Daoy (cell line): Measurements from ENCODE around the gene SGPP2. TPM values are rescaled to one million over a fixed set of nuclear protein-coding genes. Genes with fewer than 3 reads are reported as not detected.
"Not testable (repeated sequence)": the region's sequence is repeated elsewhere in the genome, so short reads cannot be mapped to it uniquely, and the experiment has no call there.

ENCODE experiments used
- DNase-seq: peaks from one replicate; pipeline ENCODE4 v3.0.0-alpha.2; 2015; ENCODE audit warnings: low read depth
- total RNA-seq: library from RNA; depleted of rRNA; stranded (reverse); fragments of >200 nt; shearing (Covaris generic); gene quantifications from 2 replicates; pipeline ENCODE4 v1.2.3, GENCODE V29; 2014

The SGPP2 gene
- total RNA-seq, 1 experiment from 2014 or later, result 0.74 TPM

- DNase-seq, result peak; percentile 26
Measured at GRCh38 chr2:222427646-222428301, 3.4 kb downstream of the SGPP2 start.

DNA sequence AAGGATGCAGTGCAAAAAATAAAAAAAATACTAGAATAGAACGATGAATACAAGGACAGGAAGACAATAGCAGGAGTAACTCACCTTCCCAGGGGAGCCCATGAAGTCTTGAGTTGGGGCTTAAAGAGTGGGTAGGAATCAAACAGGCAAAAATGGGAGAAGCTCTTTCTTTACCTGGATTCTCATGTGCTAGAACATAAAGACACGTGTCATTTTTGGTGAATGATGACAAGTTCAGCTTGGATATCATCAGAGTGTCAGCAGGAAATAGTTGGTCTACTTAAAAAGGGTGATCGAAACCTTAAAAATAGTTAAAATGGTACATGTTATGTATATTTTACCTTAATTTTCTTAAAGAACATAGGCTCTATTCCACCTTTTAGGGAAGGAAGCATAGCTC lies 5.7 kb downstream of the SGPP2 start:
- no peak for DNase-seq

DNA sequence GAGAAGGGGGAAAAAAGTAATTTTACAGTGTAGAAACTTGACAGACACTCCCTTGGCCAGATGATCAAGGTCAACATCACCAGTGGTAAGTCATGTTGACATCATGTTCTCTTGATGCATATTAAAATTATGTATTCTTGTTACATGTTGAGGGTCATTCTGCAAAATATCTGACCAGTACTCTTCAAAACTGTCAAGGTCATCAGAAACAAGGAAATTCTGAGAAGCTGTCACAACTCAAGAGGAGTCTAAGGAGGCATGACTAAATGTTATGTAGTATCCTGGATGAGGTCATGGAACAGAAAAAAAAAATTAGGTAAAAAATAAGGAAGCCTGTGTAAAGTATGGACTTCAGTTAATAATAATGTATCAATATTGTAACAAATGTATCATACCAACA lies 6.3 kb downstream of the SGPP2 start:
- no peak for DNase-seq

DNA sequence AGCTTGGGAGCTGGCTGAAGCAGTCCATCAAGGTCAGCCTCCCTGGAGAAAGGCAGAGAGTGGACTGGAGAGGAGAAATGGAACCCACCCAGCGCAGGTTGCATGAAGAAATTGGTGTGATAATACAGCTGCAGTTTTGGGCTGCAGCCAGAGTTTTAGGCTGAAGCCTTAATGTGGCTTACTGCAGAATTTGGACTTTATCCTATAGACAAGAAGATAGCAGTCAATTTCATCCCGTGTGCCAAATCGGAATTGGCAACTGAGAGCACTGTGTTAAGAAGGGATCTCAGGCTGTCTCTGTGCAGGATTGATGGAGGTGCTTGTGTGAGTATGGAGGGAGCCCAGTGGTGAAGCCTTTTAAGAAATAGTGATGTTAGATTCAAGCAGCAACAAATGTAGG lies 7.5 kb downstream of the SGPP2 start:
- DNase-seq, result no peak

DNA sequence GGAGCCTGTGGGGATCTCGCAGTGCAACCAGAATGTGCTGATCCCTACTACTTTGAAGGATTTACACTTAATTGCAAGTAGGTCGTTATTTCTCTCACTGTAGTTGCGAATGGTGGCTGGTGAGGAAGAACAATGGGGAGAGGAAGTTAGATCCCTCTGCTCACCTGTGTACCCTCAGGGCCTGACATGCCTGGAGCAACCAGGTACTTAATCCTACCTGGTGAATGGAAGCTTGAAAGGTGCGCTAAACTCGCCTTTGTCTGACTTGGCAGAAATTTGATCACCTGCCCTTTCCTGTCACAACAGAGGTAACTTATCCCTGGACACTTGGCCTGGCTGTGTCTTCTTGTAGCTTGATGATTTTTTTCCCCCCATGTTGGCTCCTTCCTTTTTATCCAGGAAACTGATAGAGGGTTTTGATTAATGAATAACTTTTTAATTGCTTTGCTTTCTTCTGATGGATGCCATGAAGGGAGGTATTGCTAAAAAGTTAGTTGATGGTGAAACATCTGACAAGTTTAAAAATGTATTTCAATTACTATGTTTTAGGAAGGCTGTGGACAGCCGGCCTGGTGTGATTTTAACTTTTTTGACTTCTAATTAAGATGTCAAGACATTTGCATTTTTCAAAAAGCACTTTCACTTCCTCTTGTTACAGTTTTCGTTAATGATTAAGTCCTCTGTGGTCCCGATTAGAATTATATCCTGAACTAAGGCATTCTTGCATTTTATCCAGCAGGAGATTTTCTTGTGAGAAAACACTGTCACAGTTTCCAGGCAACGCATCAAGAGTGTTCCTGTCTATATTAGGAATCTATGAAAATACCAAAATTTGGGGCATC lies 9.2 kb downstream of the SGPP2 start:
- no peak for DNase-seq

- DNase-seq, result no peak
Measured at GRCh38 chr2:222434204-222434603, 9.9 kb downstream of the SGPP2 start.

GRCh38 chr2:222435400-222436039 lies 11.2 kb downstream of the SGPP2 start:
- not testable (repeated sequence) for DNase-seq

GRCh38 chr2:222436040-222436413 lies 11.7 kb downstream of the SGPP2 start:
- no peak for DNase-seq

DNA sequence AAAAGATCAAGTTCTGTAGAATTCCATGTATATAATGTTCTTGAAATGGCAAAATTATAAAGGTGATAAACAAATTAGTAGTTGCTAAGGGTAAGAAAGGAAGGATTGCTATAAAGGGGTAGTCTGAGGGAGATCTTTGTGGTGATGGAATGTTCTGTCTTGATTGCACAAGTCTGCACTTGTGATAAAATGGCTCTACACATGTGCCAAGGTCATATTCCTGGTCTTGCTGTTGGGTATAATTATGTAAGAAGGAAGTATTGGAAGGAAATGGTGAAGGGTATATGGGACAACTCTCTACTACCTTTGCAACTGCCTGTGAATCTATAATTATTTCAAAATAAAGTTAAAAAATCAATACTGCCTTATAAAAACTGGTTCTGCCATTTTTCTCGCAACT lies 15.3 kb downstream of the SGPP2 start:
- no peak for DNase-seq

DNA sequence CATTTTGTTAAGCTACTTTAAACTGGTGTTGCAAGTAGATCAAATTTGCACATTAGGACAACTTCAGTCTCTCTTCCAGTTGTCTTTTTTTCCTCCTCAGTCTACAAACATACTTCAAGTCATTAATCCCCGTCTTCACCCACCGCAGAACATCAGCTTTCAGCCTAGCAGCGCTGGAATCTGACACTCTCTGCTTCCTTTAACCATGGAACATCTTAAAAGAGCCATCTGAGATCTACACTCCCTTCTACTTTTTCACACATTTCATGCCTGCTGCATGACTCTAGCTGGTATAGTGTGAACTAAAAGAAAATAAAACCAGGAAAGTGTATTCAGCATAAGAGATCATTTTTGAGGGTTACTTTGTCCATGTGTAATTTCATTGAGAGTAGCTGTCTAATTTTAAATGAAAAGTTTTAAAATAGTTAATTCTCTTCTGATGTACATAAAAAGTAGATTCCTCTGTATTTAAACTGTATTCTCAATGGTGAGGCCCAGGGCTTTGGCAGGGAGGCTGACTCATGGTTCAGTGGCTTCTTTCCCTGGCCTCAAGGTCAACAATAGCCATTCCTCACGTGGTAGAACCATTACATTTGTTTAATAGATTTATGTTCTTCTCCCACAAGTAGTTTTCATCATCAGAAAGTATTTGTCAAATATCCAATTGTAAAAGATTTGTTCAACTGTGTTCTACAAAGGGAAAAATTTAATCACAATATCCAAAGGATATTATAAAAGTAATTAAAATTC lies 16.5 kb downstream of the SGPP2 start:
- peak; percentile 56 for DNase-seq

DNA sequence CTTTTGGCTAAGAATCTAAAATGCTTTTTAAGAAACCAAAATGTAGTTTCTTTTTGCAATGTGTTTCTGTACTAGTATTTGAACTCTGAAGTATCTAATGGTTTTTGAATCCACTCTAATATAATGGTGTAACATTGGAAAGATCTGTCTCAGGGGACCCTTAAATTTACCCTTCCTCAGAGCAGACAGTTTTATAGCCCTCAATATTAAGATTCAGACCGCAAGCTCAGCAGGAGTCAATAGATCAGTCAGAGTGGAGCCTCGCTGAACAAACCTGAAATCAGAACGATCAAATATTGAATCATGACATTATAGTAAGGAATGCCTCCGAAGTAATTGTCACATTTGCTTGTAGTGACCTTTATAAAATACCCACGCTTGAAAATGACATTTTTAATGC lies 18.3 kb downstream of the SGPP2 start:
- DNase-seq, result no peak

GRCh38 chr2:222445227-222445626 lies 20.9 kb downstream of the SGPP2 start:
- no peak for DNase-seq

DNA sequence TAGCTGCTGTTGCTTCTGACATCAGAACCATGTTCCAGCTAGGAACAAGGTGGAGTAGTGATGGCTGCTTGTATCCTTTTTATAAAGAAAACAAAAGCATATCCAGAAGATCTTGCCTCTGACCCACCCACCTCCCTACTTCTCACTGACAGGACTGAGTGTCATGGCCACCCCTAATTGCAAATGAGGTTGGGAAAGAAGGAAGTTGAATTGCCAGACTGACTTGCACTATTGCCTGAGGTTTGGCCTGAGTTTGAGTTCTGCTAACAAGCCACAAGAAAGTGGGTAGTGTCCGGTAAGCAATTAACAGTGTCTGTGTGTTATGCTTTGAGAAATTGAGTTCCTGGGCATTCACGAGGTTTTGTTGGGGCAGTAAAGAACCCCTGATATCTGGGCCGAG lies 22.8 kb downstream of the SGPP2 start:
- DNase-seq, result no peak

GRCh38 chr2:222448748-222449181 lies 24.4 kb downstream of the SGPP2 start:
- peak; percentile 40 for DNase-seq

- no peak for DNase-seq
Measured at GRCh38 chr2:222450021-222450420, 25.7 kb downstream of the SGPP2 start.

DNA sequence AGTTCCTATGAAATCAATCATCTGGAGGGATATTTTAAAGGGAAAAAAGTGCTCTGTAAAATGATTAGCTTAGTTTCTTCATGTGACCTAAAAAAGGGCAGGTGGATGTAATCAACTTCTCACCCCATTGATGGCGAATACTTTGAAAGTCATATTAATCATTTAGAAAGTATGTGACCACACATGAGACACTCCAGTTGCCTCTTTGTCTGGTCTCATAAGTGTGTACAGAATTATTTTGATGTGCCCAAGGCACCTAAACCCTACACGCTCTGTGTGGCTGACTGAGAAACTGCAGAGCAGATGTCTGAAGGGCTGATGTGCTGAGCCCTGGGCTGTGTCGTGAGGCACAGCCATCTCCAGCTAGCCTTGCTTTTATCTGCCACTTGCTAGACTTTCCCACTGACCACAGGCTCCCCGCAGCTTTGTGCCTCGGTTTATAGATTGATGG lies 26.9 kb downstream of the SGPP2 start:
- DNase-seq, result peak; percentile 36

- DNase-seq, result peak; percentile 37
Measured at GRCh38 chr2:222452422-222452950, 28.1 kb downstream of the SGPP2 start.

DNA sequence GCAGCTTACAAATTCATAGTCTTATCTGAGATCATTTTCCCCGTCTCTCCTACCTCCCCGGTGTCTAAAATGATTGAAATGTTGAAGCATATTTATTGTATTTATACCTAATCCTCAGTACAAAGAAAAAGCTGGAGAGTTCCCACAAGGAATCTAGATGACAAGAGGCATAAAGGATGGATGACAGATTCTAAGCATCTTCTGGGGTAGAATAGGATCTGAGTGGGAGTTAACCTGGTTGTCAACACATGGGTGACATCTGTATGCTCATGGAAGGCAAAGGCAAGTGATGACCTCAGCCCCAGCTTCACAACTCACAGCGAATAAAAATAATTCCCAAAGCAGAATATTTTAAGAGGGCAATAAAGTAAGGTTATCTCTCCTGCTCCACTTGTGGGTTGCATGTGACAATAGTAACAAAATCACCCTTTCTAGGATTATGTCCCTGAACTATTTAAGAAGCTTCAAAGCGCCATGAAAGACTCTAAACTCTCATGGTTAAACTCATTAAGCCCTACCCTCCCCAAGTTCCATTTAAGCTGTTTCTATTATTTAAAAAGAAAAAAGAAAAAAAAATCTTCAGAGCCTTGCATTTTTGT lies 32.2 kb downstream of the SGPP2 start:
- no peak for DNase-seq

GRCh38 chr2:222459983-222460382 lies 35.6 kb downstream of the SGPP2 start:
- DNase-seq, result no peak

DNA sequence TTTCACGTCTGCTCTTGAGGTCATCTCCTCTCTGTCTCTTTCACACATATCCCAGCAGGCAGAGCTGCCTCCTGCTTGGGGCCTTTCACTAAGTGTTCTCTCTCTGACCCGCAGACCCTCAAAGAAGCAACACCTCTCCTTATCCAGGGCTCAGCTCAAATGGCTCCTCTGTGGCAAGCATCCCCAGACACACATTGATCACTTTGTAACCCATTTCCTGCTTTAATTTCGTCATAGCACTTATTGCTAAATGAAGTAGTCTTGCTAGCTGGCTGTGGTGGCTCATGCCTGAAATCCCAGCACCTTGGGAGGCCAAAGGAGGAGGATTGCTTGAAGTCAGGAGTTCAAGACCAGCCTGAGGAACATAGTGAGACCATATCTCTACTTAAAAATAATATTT lies 41.4 kb downstream of the SGPP2 start:
- no peak for DNase-seq

DNA sequence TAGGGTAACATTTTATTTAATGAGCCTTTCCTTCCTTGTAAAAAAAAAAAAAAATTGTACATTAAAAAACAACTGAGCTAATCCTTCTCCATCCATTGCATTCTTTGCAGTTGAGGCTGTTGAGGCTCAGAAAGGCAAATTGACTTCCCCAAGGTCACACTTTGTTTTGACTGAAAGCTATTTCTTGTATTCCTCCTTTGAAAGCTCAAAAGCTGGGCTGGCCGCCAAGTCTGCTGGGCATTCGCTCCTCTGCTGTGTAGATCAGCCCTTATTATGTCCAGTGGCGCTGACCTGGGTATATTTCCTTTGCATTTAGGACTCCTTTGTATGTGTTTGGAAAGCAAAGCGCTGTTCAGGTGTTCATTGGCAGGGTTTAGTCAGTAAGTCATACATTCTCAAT lies 44.0 kb downstream of the SGPP2 start:
- DNase-seq, result no peak
